Measurements from ENCODE around the gene AHCYL2.

The AHCYL2 gene

GRCh38 chr7:129356176-129356575, 131.3 kb downstream of the AHCYL2 start:
- DNase-seq (ENCODE audit: low read depth): no peak
- no peak overlapping the region for H3K4me3 ChIP-seq (ENCODE audit: low read length)
- no peak for TF ChIP-seq CTCF (conservative IDR thresholded peaks at IDR 0.05; ENCODE audit: low read length)

GRCh38 chr7:129359176-129359575, 134.3 kb downstream of the AHCYL2 start:
- no peak for TF ChIP-seq CTCF (conservative IDR thresholded peaks at IDR 0.05; ENCODE audit: low read length)
- DNase-seq (ENCODE audit: low read depth): no peak
- H3K4me3 ChIP-seq (ENCODE audit: low read length): no peak overlapping the region

- TF ChIP-seq CTCF (conservative IDR thresholded peaks at IDR 0.05; ENCODE audit: low read length): no peak
- no peak for DNase-seq (ENCODE audit: low read depth)
Observed at GRCh38 chr7:129359638-129360037, 134.8 kb downstream of the AHCYL2 start.

GRCh38 chr7:129361771-129362170, 136.9 kb downstream of the AHCYL2 start:
- no peak for DNase-seq (ENCODE audit: low read depth)
- TF ChIP-seq CTCF (conservative IDR thresholded peaks at IDR 0.05; ENCODE audit: low read length): no peak
- H3K4me3 ChIP-seq (ENCODE audit: low read length): no peak overlapping the region

More at GRCh38 chr7:129359638-129360037, 134.8 kb downstream of the AHCYL2 start:
- no peak overlapping the region for H3K4me3 ChIP-seq (ENCODE audit: low read length)

GRCh38 chr7:129362496-129362895, 137.7 kb downstream of the AHCYL2 start:
- no peak for TF ChIP-seq CTCF (conservative IDR thresholded peaks at IDR 0.05; ENCODE audit: low read length)

GRCh38 chr7:129367349-129367699, 142.5 kb downstream of the AHCYL2 start:
- no peak overlapping the region for H3K4me3 ChIP-seq (ENCODE audit: low read length)
- TF ChIP-seq CTCF (conservative IDR thresholded peaks at IDR 0.05; ENCODE audit: low read length): no peak
- DNase-seq (ENCODE audit: low read depth): no peak

More at GRCh38 chr7:129362496-129362895, 137.7 kb downstream of the AHCYL2 start:
- no peak for DNase-seq (ENCODE audit: low read depth)
- no peak overlapping the region for H3K4me3 ChIP-seq (ENCODE audit: low read length)

GRCh38 chr7:129367700-129368388, 143.0 kb downstream of the AHCYL2 start:
- peak; percentile 94 for TF ChIP-seq CTCF (conservative IDR thresholded peaks at IDR 0.05; ENCODE audit: low read length)
- H3K4me3 ChIP-seq (ENCODE audit: low read length): 0 out of 2 replicates have a peak overlapping the region, but pooled peaks have one; percentile 5
- peak; percentile 62 for DNase-seq (ENCODE audit: low read depth)

All from AG10803 (cell line).